Measurements from ENCODE around the gene NOX4.

NOX4 gene

GRCh38 chr11:89490981-89491690, at the start of gene NOX4:
Gene NOX4 (minus strand): TSS chr11:89491375. CDS start chr11:89491246, 129 bp downstream.
- in situ Hi-C loops (cut with MboI; ENCODE audit: low sequenced_read_pairs, unreplicated experiment), result no loop called here
- TF ChIP-seq CTCF (IDR thresholded peaks at IDR 0.05; ENCODE audit: borderline replicate concordance, control extremely low read depth, extremely low read depth, insufficient read depth, missing control alignments), result no peak
- DNase-seq (ENCODE audit: low spot score), result no peak

GRCh38 chr11:89540826-89541225, 49.7 kb upstream of the NOX4 start:
- in situ Hi-C loops (cut with MboI; ENCODE audit: low sequenced_read_pairs, unreplicated experiment), result no loop called here
- DNase-seq (ENCODE audit: low spot score), result no peak
- TF ChIP-seq CTCF (IDR thresholded peaks at IDR 0.05; ENCODE audit: borderline replicate concordance, control extremely low read depth, extremely low read depth, insufficient read depth, missing control alignments), result no peak

GRCh38 chr11:89537936-89538335, 46.8 kb upstream of the NOX4 start:
- no peak for DNase-seq (ENCODE audit: low spot score)
- TF ChIP-seq CTCF (IDR thresholded peaks at IDR 0.05; ENCODE audit: borderline replicate concordance, control extremely low read depth, extremely low read depth, insufficient read depth, missing control alignments), result no peak
- in situ Hi-C loops (cut with MboI; ENCODE audit: low sequenced_read_pairs, unreplicated experiment), result no loop called here

- no peak for DNase-seq (ENCODE audit: low spot score)
- TF ChIP-seq CTCF (IDR thresholded peaks at IDR 0.05; ENCODE audit: borderline replicate concordance, control extremely low read depth, extremely low read depth, insufficient read depth, missing control alignments), result no peak
- in situ Hi-C loops (cut with MboI; ENCODE audit: low sequenced_read_pairs, unreplicated experiment), result no loop called here
Measured at GRCh38 chr11:89536926-89537325, 45.8 kb upstream of the NOX4 start.

- no peak for DNase-seq (ENCODE audit: low spot score)
- no peak for TF ChIP-seq CTCF (IDR thresholded peaks at IDR 0.05; ENCODE audit: borderline replicate concordance, control extremely low read depth, extremely low read depth, insufficient read depth, missing control alignments)
- in situ Hi-C loops (cut with MboI; ENCODE audit: low sequenced_read_pairs, unreplicated experiment), result no loop called here
Measured at GRCh38 chr11:89535221-89535620, 44.0 kb upstream of the NOX4 start.

- no peak for DNase-seq (ENCODE audit: low spot score)
- in situ Hi-C loops (cut with MboI; ENCODE audit: low sequenced_read_pairs, unreplicated experiment), result no loop called here
- TF ChIP-seq CTCF (IDR thresholded peaks at IDR 0.05; ENCODE audit: borderline replicate concordance, control extremely low read depth, extremely low read depth, insufficient read depth, missing control alignments), result no peak
Measured at GRCh38 chr11:89529626-89530380, 38.6 kb upstream of the NOX4 start.

Measured in GM13976 (cell line).